Smooth muscle cell (in vitro differentiated cells): ENCODE measurements around the gene ZSWIM3. TPM values are rescaled to one million over a fixed set of nuclear protein-coding genes. Genes with fewer than 3 reads are reported as not detected.

Experiments
- DNase-seq: peaks from one replicate; lab custom pipeline; 2025; ENCODE audit not compliant: unreplicated experiment; lab: John Stamatoyannopoulos, UW
- H2AFZ ChIP-seq: fragments of 200-600 bp; sonication (generic); 2 replicates; pipeline ENCODE4 v1.6.0; 2016; ENCODE audit warnings: antibody characterized with exemption, low read depth, mild to moderate bottlenecking
- H3F3A ChIP-seq: fragments of 200-600 bp; sonication (generic); 2 replicates; pipeline ENCODE4 v1.6.0; 2017; ENCODE audit warnings: antibody characterized with exemption, low read depth
- H3K27ac ChIP-seq: fragments of 200-600 bp; sonication (generic); 2 replicates; pipeline ENCODE4 v1.5.1; 2016; ENCODE audit warnings: low read depth, mild to moderate bottlenecking
- H3K27me3 ChIP-seq: fragments of 200-600 bp; sonication (generic); 2 replicates; pipeline ENCODE4 v1.6.1; 2016; ENCODE audit warnings: low read depth, mild to moderate bottlenecking
- H3K36me3 ChIP-seq: fragments of 200-600 bp; sonication (generic); 2 replicates; pipeline ENCODE4 v1.5.1; 2016; ENCODE audit warnings: low read depth
- H3K4me1 ChIP-seq: fragments of 200-600 bp; sonication (generic); 2 replicates; pipeline ENCODE4 v1.5.1; 2016; ENCODE audit warnings: low read depth
- H3K4me2 ChIP-seq: fragments of 200-600 bp; sonication (generic); 2 replicates; pipeline ENCODE4 v1.6.0; 2016; ENCODE audit warnings: mild to moderate bottlenecking
- H3K4me3 ChIP-seq: fragments of 200-600 bp; sonication (generic); 2 replicates; pipeline ENCODE4 v1.5.1; 2016; ENCODE audit warnings: mild to moderate bottlenecking
- H3K79me2 ChIP-seq: fragments of 200-600 bp; sonication (generic); 2 replicates; pipeline ENCODE4 v1.6.0; 2016; ENCODE audit warnings: low read depth, mild to moderate bottlenecking
- H3K9ac ChIP-seq: fragments of 200-600 bp; sonication (generic); 2 replicates; pipeline ENCODE4 v1.6.0; 2016; ENCODE audit warnings: low read depth
- H3K9me3 ChIP-seq: fragments of 200-600 bp; sonication (generic); replicated peaks from 2 replicates; pipeline ENCODE4 v1.5.1; 2016; ENCODE audit warnings: low read depth
- H4K20me1 ChIP-seq: fragments of 200-600 bp; sonication (generic); 2 replicates; pipeline ENCODE4 v1.6.0; 2016; ENCODE audit warnings: low read depth
- CTCF ChIP-seq: fragments of 200-600 bp; sonication (generic); IDR thresholded peaks from 2 replicates; pipeline ENCODE4 v1.5.1; 2017; ENCODE audit warnings: borderline replicate concordance, mild to moderate bottlenecking, antibody characterized with exemption; ENCODE audit not compliant: insufficient read depth, poor library complexity, severe bottlenecking
- WGBS: methylation state at CpG from one replicate; pipeline ENCODE4 v1.1.7; 2016; ENCODE audit warnings: low lambda C conversion rate; 5-methylcytosine and 5-hydroxymethylcytosine counted together
- polyA plus RNA-seq: library from polyadenylated mRNA; unstranded; fragments of >200 nt; fragmentation: Nextera tagmentation; extraction: Ambion mirVana; gene quantifications from 2 replicates; pipeline ENCODE4 v1.2.1, GENCODE V29; 2016
- total RNA-seq: library from RNA; depleted of rRNA; stranded (reverse); fragments of >200 nt; gene quantifications from 2 replicates; pipeline ENCODE4 v1.2.3, GENCODE V29; 2014

ZSWIM3 gene
- total and polyA plus RNA-seq, 2 experiments from 2014 or later = 1.4 to 4.9 TPM

- H3K4me1 ChIP-seq = peaks cover 6% of the 10 kb centered on the region
- no peak overlapping the region for H3K4me3 ChIP-seq
- H4K20me1 ChIP-seq = peaks cover 7% of the 10 kb centered on the region
- no peak overlapping the region for H2AFZ ChIP-seq
- no peaks in the 10 kb centered on the region for H3K27me3 ChIP-seq
- no peak overlapping the region for H3K9ac ChIP-seq
- H3K36me3 ChIP-seq = no peaks in the 10 kb centered on the region
- H3K4me2 ChIP-seq = no peak overlapping the region
- H3F3A ChIP-seq = peaks cover 4% of the 10 kb centered on the region
- DNase-seq = no peak
- no peak for TF ChIP-seq CTCF
- H3K9me3 ChIP-seq = no peaks in the 10 kb centered on the region
- WGBS = 96% methylated on average over 19 of the region's 19 CpGs
- peaks cover 11% of the 10 kb centered on the region for H3K79me2 ChIP-seq
- no peak overlapping the region for H3K27ac ChIP-seq
Observed at GRCh38 chr20:45886590-45887345, 29.4 kb downstream of the ZSWIM3 start.

- 99% methylated on average over 8 of the region's 8 CpGs for WGBS
- H3K4me2 ChIP-seq = no peak within 1 kb of the TSS
- no peak within 1 kb of the TSS for H3K9ac ChIP-seq
- H4K20me1 ChIP-seq = peaks cover 7% of the 10 kb centered on the region
- H3F3A ChIP-seq = no peaks in the 10 kb centered on the region
- H3K9me3 ChIP-seq = no peaks in the 10 kb centered on the region
- H3K36me3 ChIP-seq = no peaks in the 10 kb centered on the region
- TF ChIP-seq CTCF = no peak
- no peaks in the 10 kb centered on the region for H3K27me3 ChIP-seq
- no peak within 1 kb of the TSS for H3K27ac ChIP-seq
- peaks cover 10% of the 10 kb centered on the region for H3K4me1 ChIP-seq
- peaks cover 9% of the 10 kb centered on the region for H3K79me2 ChIP-seq
- no peak within 1 kb of the TSS for H3K4me3 ChIP-seq
- no peak for DNase-seq
- H2AFZ ChIP-seq = no peak within 1 kb of the TSS
Observed at GRCh38 chr20:45887346-45887715, 29.9 kb downstream of the ZSWIM3 start, which contains the start of gene SPATA25. Gene SPATA25 (minus strand): TSS chr20:45887622. CDS start chr20:45887590, 32 bp downstream.

GRCh38 chr20:45888681-45889080, 31.3 kb downstream of the ZSWIM3 start:
- Histone ChIP-seq H3K36me3 (no peaks in the 10 kb centered on the region), H4K20me1 (peaks cover 7% of the 10 kb centered on the region), H3K27ac (no peak overlapping the region), H2AFZ (no peak overlapping the region), H3K4me2 (no peak overlapping the region), H3K4me3 (no peak overlapping the region), H3F3A (no peaks in the 10 kb centered on the region), H3K9ac (no peak overlapping the region), H3K9me3 (no peaks in the 10 kb centered on the region), H3K79me2 (peaks cover 5% of the 10 kb centered on the region), H3K4me1 (peaks cover 10% of the 10 kb centered on the region), H3K27me3 (no peaks in the 10 kb centered on the region)
- no peak for DNase-seq
- WGBS = 95% methylated on average over 3 of the region's 3 CpGs
- no peak for TF ChIP-seq CTCF
